GM23338 (cell line): ENCODE results near the gene XPNPEP1.

ENCODE experiments used
- CTCF ChIP-seq, 2 experiments: fragments of 200-600 bp in 1 of 2; sonication (generic) in 1 of 2; conservative IDR thresholded peaks; 2 replicates each; pipeline versions ENCODE4 v1.5.1 to v1.6.1; 2016 to 2017; ENCODE audit warnings: antibody characterized with exemption in 2 of 2, low read depth in 2 of 2, mild to moderate bottlenecking in 2 of 2, moderate library complexity in 1 of 2
- EZH2 ChIP-seq: fragments of 200-600 bp; sonication (generic); IDR thresholded peaks from one replicate; pipeline ENCODE4 v1.8.0; 2017; ENCODE audit warnings: antibody characterized with exemption, mild to moderate bottlenecking, low read depth; ENCODE audit not compliant: unreplicated experiment
- POLR2AphosphoS5 ChIP-seq: IDR thresholded peaks from 2 replicates; pipeline ENCODE4 v1.6.1; 2016; ENCODE audit warnings: antibody characterized with exemption, low read depth
- REST ChIP-seq: IDR thresholded peaks from one replicate; pipeline ENCODE4 v1.6.1; 2018; ENCODE audit warnings: antibody characterized with exemption; ENCODE audit not compliant: unreplicated experiment

GRCh38 chr10:109964318-109964717, 41.0 kb upstream of the XPNPEP1 start:
- TF ChIP-seq CTCF (conservative IDR thresholded peaks at IDR 0.05; ENCODE audit: low read depth in 2 of 2) (no peak), EZH2 (no peak), POLR2AphosphoS5 (no peak), REST (no peak)
